GM19397 (cell line): Measurements from ENCODE around the gene AGRN.
A peak's percentile ranks its signal among the peaks of the same experiment; 100 is the strongest.
"Not testable (repeated sequence)": the region's sequence is repeated elsewhere in the genome, so short reads cannot be mapped to it uniquely, and the experiment has no call there.

Experiments
- ATAC-seq: cut with Tn5 transposase; IDR thresholded peaks from one replicate; pipeline ENCODE4 v1.9.1; 2021; ENCODE audit warnings: mild to moderate bottlenecking, moderate library complexity; ENCODE audit not compliant: unreplicated experiment

Gene AGRN

GRCh38 chr1:999725-1000356 is 20.1 kb upstream of the AGRN start, which contains the start of gene HES4:
TSS of gene HES4 (minus strand) at chr1:1000097. CDS start at chr1:999973, 124 bp downstream.
- no peak for ATAC-seq

DNA sequence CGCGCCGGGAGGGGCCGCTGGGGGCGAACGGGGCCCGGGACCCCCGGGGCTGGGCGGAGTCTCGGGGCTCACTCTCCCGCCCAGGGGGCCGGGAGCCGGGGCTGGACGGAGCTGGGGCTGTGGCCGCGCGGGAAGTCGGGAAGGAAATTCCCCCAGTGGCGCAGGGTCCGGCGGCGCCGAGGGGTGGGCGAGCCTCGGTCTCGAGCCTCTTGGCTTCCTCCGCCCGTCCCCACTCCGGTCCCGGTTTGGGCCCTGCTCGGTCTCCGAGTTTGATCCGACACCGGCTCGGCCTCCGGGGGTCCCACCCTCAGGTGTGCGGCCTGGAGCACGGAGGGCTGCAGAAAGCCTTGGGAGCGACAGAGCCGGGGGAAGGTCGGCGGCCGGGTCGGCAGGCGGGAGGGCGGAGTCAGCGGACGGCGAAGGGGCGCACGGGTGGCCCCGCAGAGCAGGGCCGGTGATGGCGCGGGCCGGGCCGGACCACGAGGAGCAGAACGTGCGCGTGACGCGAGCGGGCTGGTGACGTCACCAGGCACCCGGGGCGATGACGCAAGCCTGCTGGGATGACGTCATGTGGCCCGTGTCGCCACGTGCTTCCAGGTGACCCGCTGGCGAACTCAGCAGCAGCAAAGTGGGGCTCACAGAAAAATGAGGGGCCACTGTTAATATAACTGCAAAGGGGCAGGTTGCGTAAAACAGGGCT is 19.4 kb upstream of the AGRN start:
- no peak for ATAC-seq

GRCh38 chr1:1001057-1001783 is 18.7 kb upstream of the AGRN start:
- no peak for ATAC-seq

DNA sequence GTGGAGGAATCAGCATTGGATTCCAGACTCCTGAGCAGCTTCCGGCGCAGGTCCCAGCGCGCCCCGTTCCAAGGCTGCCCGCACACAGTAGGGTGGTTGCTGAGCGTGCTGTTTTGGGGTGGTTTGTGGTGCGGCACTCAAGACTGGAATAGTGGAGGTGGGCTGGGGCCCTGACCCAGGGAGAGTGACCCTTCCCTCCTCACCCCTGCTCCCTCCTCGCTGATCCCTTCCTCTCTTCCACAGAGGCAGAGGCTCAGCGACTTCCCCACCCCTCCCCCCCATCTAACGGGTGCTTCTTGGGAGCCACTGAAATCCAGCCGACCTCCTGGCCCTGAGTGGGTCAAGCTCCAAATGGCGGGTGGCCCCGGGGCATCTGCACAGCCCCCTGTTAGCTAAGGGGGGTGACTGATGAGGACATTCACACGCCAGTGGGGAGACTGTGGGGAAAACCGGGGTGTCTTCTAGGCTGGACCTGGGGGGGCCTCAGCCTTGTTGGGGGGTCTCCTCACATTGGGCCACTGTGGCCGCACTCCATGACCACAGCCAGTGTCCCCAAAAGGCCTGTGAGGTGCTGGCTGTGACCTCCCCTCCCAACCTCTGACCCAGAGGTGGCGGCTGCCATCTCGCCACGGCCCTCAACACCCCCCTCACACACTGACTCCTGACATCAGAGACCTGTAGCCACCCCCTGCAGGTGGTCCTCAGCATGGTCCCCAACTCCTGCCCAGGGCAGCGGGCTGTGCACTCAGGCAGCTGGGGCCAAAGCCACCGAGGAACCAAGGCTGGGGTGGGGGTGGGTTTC is 16.1 kb upstream of the AGRN start:
- no peak for ATAC-seq

DNA sequence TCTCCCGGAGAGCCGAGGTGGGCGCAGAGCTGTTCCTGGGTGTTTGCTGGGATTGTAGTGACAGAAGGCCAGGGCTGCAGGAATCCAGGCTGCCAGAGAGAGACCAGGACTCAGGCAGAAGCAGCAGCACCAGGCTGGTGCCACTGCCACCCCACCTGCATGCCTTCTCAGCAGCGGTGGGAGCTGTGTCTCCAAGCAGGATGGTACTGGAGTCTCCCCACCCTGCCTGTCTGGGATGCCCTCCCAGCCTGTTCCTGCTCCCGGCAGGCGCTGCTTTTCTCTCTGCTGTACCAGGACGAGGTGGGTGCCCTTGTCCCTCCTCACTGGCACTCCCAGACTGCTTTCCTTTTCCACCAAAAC is 15.5 kb upstream of the AGRN start:
- no peak for ATAC-seq

- ATAC-seq, result no peak
Observed at GRCh38 chr1:1004780-1005697, 14.9 kb upstream of the AGRN start.

GRCh38 chr1:1005774-1006304 is 14.1 kb upstream of the AGRN start:
- ATAC-seq, result no peak

DNA sequence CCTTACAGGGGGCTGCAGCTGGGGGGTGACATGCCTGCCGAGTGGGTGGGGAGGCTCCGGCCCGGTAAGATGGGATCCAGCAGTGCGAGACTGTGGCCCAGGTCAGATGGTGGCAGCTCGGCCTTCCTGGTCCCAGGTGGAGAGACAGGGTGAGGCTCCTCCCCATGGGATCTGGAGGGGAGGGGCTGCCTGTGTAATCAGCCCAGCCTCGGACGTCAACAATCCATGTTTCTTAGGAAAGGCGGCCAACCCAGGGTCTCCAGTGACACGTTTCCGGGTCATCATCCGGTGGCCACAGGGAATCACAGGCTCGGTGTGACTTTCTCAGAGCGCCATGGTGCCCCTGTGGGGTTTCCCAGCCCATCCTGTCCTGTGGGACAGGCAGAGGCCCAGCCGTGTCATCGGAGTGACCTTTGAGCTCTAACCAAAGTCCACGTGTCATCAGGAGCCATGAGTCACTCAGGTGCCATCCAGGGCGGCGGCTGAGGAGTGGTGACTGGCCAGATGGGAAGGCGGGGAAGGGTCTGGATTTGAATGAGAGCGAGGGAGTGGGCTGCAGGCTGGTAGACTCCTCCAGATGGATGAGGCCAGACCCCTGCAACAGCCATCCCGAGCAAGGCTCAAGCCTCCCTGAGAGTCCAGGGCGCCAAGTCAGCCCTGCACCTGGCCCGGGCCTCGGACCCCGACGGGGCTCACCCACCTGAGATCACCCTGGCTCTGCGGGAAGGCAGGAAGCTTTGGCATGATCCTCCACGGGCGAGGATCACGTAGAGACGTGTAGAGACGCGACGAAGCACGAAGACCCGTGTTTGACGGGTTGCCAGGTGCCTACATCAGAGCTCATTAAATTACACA is 13.4 kb upstream of the AGRN start:
- no peak for ATAC-seq

DNA sequence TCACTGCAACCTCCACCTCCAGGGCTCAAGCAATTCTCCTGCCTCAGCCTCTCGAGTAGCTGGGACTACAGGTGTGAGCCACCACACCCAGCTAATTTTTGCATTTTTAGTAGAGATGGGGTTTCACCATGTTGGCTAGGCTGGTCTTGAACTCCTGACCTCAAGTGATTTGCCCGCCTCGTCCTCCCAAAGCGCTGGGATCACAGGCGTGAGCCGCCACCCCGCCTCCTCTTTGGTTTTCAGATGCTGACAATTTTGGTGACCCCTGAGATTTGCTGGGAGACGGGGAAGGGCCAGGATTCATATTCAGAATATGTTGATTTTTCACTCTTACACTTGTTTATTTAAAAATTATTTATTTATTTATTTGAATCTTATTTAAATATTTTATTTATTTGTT is 9.8 kb upstream of the AGRN start:
- ATAC-seq, result not testable (repeated sequence)

GRCh38 chr1:1011396-1011949 is 8.4 kb upstream of the AGRN start:
- ATAC-seq, result no peak

DNA sequence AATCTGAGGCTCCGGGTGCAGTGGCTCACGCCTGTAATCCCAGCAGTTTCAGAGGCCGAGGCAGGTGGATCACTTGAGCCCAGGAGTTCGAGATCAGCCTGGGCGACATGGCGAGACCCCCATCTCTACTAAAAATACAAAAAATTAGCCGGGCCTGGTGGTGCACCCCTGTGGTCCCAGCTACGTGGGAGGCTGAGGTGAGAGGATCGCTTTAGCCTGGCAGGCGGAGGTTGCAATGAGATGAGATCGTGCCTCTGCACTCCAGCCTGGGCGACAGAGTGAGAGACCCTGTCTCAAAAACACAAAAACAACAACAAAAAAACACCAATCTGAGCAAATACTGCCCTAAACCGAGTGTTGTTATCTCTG is 7.2 kb upstream of the AGRN start:
- ATAC-seq, result not testable (repeated sequence)

DNA sequence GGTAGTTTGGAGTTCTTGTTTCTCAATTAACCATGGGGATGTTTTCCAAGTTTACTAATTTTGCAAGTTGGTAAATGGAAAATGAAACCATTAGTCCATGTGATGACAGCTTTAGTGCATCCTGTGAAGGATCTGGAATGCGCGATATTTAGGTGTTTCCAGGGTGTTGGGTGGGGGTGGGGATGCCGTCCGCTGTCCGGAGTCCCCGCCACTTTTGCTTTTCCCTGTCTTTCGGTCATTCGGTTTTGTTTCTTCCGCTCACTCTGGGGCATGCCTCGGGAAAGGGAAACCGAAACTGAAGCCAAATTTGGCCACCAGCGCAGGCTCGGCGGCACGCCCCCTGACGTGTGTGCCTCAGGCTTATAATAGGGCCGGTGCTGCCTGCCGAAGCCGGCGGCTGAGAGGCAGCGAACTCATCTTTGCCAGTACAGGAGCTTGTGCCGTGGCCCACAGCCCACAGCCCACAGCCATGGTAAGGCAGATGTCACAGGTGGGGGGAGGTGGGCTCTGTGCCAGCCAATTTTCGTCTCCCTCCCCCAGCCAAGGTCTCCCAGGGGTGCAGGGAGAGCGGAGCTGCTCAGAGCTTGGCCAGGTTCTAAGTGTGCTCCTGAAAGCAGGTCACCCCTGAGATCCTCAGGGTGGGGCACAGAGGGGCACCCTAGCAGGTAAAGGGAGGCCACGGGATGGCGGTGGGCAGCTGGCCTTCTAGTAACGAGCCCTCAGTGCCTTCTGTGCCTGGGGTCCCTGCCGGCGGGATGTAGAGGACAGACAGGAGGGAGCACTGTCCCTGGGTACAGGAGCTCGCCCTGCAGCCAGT is 6.6 kb upstream of the AGRN start, which contains the start of gene ISG15:
TSS of gene ISG15 (plus strand) at position 393 of the 817 bp plus-strand sequence. CDS start at position 470, 77 bp downstream.
- peak; percentile 70 for ATAC-seq

DNA sequence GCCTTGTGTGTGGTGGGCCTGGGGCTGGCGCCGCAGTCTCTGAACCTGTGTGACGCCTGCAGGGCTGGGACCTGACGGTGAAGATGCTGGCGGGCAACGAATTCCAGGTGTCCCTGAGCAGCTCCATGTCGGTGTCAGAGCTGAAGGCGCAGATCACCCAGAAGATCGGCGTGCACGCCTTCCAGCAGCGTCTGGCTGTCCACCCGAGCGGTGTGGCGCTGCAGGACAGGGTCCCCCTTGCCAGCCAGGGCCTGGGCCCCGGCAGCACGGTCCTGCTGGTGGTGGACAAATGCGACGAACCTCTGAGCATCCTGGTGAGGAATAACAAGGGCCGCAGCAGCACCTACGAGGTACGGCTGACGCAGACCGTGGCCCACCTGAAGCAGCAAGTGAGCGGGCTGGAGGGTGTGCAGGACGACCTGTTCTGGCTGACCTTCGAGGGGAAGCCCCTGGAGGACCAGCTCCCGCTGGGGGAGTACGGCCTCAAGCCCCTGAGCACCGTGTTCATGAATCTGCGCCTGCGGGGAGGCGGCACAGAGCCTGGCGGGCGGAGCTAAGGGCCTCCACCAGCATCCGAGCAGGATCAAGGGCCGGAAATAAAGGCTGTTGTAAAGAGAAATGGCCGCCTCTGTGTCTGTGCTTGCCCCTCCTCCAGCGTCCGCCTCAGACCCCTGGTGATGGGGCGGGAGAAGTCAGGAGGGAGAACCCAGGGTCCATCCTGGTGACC is 5.8 kb upstream of the AGRN start:
- ATAC-seq, result peak; percentile 4

GRCh38 chr1:1014799-1015681 is 4.9 kb upstream of the AGRN start:
- no peak for ATAC-seq

DNA sequence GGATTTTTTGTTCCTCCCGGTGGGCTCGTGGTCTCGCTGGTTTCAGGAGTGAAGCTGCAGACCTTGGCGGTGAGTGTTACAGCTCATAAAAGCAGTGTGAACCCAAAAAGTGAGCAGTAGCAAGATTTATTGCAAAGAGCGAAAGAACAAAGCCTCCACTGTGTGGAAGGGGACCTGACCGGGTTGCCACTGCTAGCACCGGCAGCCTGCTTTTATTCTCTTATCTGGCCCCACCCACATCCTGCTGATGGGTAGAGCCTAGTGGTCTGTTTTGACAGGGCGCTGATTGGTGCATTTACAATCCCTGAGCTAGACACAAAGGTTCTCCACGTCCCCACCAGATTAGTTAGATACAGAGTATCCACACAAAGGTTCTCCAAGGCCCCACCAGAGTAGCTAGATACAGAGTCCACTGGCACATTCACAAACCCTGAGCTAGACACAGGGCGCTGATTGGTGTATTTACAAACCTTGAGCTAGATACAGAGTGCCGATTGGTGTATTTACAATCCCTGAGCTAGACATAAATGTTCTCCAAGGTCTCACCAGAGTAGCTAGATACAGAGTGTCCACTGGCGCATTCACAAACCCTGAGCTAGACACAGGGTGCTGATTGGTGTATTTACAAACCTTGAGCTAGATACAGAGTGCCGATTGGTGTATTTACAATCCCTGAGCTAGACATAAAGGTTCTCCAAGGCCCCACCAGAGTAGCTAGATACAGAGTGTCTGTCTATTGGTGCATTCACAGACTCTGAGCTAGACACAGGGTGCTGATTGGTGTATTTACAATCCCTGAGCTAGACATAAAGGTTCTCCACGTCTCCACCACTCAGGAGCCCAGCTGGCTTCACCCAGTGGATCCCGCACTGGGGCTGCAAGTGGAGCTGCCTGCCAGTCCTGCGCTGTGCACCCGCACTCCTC is 2.3 kb upstream of the AGRN start:
- not testable (repeated sequence) for ATAC-seq
